Embryonic facial prominence (tissue), 1 donor: ENCODE measurements around the gene ZNF844.
"Not testable (repeated sequence)": the region's sequence is repeated elsewhere in the genome, so short reads cannot be mapped to it uniquely, and the experiment has no call there.

Source experiments
- DNase-seq: peaks from one replicate; pipeline ENCODE4 v3.0.0-alpha.2; 2016; ENCODE audit errors: extremely low spot score

ZNF844 gene

GRCh38 chr19:12092065-12092867, 27.7 kb downstream of the ZNF844 start:
- peak; percentile 76 for DNase-seq

- DNase-seq = no peak
These were observed 28.4 kb downstream of the ZNF844 start for GRCh38 chr19:12092956-12093355.

GRCh38 chr19:12093777-12094176, 29.2 kb downstream of the ZNF844 start:
- DNase-seq = no peak

GRCh38 chr19:12095111-12095790, 30.7 kb downstream of the ZNF844 start:
- no peak for DNase-seq

GRCh38 chr19:12098040-12098439, 33.5 kb downstream of the ZNF844 start:
- DNase-seq = no peak

- not testable (repeated sequence) for DNase-seq
These were observed 39.4 kb downstream of the ZNF844 start for GRCh38 chr19:12103909-12104308.

- no peak for DNase-seq
These were observed 46.6 kb downstream of the ZNF844 start for GRCh38 chr19:12111176-12111575.

GRCh38 chr19:12111943-12112637, 47.6 kb downstream of the ZNF844 start:
- no peak for DNase-seq

- no peak for DNase-seq
These were observed 48.2 kb downstream of the ZNF844 start for GRCh38 chr19:12112701-12113100.

- DNase-seq = no peak
These were observed 48.6 kb downstream of the ZNF844 start for GRCh38 chr19:12113121-12113520.

- DNase-seq = no peak
These were observed 52.9 kb downstream of the ZNF844 start for GRCh38 chr19:12117201-12117970.

- DNase-seq = no peak
These were observed 62.2 kb downstream of the ZNF844 start for GRCh38 chr19:12126707-12127106.
